GM21515 (cell line): ENCODE data around the gene PCSK5.
"Not testable (repeated sequence)": the region's sequence is repeated elsewhere in the genome, so short reads cannot be mapped to it uniquely, and the experiment has no call there.

Experiments used
- ATAC-seq: cut with Tn5 transposase; IDR thresholded peaks from one replicate; pipeline ENCODE4 v1.9.1; 2021; ENCODE audit not compliant: unreplicated experiment

PCSK5 gene

DNA sequence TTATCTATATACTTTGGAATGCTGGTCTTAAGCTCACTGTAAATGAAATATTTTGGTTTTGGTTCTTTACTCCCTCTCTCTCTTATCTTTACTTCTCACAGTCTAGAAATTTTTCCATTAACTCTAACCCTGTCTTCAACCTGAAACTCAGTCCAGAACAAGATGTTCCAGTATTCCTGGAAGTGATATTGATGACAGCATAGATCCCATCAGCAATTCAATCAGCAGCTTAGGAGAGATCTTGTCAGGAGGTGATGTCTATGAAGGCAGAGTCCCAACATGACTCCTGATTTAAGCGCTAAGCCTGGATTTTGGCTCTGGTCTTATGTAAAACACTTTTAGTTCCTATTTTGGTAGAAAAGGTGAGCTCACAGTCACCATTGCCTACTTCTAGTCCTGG lies 451.1 kb downstream of the PCSK5 start:
- ATAC-seq = no peak

DNA sequence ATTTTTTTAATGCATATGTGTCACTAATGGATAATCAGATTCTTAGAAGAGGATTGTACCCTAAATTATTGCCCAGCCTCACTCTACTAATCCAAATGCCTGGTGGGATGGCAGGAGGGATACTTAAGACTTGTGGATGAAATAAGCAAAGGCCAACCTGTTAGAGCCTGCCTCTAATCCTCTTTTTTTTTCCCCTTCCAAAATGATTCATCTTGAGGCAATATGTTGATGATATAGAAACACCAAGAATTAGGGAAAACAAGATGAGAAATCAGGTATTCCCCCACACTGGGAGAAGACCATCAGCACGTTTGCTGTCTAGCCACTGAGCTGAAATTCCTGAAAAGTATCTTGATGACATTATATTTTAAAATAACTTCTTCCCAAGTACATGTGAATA lies 451.7 kb downstream of the PCSK5 start:
- no peak for ATAC-seq

DNA sequence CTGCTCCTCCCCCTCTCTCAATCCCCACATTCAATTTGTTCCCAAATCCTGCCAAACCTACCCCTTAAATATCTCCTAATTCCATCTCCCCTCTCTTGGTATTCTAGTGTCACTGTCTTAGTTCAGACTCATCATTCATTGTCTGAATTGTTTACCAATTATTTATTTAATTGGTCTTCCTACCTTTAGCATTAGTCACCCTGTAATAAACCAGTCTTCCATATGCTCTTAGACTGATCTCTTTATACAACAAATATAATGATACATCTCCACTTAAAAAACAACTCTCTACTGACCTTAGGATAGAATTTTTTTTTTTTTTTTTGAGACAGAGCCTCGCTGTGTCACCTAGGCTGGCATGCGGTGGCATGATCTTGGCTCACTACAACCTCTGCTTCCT lies 452.4 kb downstream of the PCSK5 start:
- no peak for ATAC-seq

DNA sequence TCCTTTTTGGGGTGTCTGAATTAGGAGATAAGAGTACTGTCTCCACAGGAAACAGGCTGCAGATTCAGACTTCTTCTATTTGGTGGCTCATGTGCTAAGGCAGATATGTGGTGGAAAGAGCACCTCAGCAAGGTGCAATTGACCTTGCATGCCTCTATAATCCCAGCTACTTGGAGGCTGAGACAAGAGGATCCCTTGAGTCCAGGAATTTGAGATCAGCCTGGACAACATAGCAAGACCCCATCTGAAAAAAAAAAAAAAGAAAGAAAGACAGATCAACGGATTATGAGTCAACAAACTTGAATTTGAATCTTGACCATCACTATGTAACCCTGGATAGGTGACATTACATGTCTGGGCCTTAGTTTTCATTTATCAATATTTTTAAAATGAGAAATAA lies 459.4 kb downstream of the PCSK5 start:
- no peak for ATAC-seq

DNA sequence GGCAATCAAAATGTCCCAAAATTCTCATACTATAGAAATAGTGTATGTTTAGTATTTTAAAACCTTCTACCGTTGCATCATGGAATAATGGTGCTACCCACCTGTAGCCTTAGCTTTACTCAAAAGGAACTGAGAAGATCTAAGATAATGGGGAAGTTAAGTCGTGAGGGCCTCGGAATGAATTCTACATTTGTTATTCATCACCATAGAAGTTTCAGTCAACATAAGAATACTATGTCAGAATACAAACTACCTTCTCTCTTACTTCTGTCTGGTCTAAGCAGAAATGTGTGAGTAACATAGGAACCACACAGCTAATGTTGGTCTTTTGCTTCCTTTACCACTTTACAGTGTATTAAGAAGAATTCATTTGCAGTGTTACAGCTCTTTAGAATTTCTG lies 460.5 kb downstream of the PCSK5 start:
- no peak for ATAC-seq

DNA sequence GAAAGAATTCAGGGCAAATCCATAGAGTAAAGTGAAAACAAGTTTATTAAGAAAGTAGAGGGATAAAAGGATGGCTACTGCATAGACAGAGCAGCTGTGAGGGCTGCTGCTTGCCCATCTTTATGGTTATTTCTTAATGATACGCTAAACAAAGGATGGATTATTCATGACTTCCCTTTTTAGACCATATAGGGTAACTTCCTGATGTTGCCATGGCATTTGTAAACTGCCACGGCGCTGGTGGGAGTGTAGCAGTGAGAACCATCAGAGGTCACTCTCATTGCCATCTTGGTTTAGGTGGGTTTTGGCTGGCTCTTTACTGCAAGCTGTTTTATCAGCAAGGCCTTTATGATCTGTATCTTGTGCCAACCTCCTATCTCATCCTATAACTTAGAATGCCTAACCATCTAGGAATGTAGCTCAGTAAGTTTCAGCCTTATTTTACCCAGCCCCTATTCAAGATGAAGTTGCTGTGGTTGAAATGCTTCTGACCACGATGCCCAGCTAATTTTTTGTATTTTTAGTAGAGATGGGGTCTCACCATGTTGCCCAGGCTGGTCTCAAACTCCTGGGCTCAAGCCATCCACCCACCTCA lies 461.6 kb downstream of the PCSK5 start:
- ATAC-seq = no peak

DNA sequence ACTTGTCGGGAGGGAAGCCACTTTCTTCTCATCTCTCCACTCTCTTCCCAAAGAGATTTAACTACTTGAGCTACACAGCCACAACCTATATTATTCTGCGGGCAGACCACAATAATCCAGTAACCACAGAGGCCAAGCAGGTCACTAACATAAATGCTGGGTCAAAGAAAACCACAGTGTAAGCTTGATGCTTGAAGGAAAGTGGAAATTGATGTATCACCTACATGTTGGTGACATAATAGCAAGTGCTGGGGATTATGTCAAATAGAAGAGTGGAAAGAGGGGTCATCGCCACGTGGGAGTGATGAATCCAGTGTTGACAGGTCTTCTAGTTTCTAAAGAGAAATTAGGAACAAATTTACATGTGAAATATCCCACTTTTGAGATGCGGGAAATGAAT lies 462.8 kb downstream of the PCSK5 start:
- ATAC-seq = no peak

DNA sequence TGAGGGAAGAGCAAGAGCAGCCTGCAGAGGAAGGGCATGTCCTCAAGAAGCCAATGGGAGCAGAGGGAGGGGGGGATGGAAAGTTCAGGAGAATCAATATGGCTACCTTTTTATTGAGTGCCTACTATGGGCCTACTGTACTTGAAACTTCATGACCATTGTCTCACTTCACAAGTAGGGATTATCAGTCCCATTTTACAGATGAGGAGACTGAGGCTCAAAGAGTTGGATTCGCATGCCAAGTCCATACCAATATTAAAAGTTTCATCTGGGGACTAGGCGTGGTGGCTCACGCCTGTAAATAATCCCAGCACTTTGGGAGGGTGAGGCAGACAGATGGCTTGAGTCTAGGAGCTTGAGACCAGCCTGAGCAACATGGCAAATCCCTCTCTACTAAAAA lies 463.7 kb downstream of the PCSK5 start:
- no peak for ATAC-seq

DNA sequence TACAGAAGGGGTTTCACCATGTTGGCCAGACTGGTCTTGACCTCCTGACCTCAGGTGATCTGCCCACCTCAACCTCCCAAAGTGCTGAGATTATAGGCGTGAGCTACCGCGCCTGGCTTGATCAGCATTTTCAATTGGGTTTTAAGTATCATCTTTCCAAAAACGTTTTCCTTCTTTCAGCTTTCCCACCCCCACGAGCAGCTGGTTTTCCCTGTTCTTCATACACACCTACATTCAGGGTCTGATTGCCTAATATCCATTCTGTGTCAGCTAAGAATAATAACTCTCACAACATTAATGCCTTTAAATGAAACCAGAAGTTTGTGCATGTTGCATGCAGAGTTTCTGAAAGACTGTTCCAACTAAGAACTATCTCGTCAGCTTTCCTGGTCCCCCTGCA lies 465.4 kb downstream of the PCSK5 start:
- ATAC-seq = no peak

DNA sequence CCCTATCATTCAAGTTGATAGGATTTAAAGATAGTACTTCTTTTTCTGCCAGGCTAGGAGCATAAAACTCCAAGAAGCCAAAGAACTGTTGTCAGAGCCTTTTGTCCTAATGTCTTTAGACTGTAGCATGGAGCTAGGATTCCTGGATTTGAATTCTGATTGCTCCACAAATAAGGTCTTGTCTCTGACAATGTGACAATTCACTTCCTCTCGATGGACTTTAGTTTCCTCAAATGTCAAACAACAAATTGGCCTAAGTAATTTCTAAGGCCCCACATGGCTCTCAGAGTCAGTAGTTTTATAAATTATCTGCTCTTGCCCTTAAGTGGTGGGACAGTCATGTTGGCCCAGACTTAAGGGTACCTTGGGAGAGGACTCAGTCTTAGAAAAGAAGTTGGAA lies 467.1 kb downstream of the PCSK5 start:
- ATAC-seq = no peak

DNA sequence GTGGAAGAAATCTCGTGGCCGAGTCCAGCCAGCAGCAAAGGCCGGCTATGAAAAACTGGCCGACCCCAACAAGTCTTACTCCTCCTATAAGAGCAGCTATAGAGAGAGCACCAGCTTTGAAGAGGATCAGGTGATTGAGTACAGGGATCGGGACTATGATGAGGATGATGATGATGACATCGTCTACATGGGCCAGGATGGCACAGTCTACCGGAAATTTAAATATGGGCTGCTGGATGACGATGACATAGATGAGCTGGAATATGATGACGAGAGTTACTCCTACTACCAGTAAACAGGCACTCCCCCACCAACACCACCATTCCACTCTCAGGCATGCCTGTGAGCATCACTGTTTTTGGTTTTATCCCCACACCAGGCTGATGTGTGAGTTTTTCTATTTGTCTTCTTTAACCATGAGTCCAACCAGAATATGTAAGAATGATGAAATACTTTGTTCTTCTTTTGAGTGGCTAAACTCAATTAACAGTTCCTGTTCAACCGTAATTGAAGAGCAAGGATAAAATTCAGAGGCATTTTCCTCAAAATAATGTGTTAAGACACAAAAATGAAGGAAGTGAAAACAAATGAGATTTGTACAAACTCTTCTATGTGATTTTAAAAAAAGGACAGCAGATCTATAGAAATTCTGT lies 468.3 kb downstream of the PCSK5 start:
- ATAC-seq = no peak

DNA sequence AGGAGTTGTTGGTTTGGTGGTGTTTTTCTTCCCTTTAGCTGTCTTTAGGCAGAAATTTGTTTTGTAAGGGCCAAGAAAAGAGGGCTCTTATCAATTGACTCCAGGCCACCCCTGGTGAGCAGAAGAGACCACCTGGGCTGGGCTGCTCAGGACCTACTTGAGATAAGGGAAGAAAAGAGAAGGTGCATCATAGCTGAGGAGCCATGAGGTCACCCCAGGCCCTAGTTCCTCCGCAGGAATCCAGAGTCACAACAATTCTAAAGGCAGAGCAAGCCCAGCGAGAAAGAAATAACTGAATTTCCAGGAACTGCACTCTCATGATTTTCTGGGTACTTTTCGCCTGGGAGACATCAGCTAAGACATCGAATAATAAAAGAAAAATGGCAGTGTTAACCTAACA lies 468.9 kb downstream of the PCSK5 start:
- no peak for ATAC-seq

DNA sequence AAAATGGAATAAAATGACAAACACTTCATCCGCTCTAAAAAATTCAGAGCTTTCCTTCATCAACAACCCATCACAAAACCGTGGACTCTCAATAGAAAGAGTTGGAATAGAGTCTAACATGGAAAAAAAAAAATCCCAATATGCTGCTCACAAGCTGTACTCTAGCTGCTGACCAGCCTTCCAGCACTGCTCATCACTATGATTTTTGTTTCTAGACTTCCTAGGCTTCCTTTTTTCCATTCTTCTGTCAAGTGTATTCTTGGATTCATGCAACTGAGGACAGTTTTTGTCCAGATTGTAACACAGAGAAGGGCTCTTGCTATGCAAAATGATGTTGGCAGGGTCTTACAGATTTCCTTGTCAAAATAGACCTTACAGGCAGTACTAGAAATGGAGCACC lies 469.3 kb downstream of the PCSK5 start:
- ATAC-seq = no peak

DNA sequence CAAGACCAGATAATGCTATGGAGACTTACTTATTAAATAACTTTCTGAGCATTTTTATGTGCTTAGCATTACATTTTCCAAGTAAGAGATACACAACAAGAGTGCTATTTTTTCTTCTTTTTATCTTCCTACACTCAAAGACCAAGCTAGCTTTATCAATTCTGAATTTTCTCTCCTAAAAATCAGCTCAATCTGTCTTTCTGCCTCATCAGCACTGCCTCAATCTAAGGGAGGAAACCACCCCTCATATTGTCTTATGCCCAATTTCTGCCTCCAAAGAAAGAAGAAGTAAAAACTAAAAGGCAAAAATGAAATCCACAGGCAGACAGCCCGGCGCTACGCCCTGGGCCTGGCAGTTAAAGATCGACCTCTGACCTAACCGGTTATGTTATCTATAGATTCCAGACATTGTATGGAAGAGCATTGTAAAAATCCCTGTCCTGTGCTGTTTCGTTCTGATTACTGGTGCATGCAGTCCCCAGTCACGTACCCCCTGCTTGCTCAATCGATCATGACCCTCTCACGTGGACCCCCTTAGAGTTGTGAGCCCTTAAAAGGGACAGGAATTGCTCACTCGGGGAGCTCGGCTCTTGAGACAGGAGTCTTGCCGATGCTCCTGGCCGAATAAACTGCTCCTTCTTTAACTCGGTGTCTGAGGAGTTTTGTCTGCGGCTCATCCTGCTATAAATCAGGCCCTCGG lies 472.0 kb downstream of the PCSK5 start:
- ATAC-seq = not testable (repeated sequence)

DNA sequence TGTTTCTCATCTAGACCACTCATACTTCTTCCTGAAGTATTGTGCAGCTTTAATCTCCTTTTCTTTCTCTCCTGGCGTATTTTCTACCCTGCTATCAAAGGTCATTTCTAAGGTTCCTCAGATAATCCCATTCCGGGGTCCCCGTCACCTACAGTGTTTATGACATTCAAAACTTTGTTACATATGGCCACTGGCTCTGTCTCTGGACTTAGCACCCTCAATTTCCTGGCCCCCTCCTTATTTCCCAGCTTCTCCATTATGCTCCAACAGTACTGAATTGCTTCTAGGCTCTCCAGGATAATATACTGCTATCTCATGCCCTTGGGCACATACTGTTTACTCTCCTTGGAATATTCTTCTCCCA lies 472.5 kb downstream of the PCSK5 start:
- ATAC-seq = no peak

DNA sequence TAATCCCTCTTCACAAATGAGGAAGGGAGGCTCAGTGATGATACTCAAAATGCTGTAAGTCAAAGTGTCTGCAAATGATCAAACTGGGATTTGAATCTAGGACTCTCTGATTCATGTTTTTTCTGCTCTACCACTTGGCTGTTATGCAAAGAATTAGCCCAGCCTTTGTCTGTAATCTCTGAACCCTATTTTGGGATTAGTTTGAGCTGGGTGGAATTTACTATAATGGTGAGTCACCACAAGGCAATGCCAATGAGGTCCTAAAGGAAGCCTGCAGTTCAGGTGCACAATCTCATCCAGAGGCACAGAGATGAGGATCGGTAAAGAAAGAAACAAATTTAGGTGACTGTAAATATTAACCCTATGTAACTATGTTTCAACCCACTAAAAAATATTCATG lies 474.6 kb downstream of the PCSK5 start:
- ATAC-seq = no peak

DNA sequence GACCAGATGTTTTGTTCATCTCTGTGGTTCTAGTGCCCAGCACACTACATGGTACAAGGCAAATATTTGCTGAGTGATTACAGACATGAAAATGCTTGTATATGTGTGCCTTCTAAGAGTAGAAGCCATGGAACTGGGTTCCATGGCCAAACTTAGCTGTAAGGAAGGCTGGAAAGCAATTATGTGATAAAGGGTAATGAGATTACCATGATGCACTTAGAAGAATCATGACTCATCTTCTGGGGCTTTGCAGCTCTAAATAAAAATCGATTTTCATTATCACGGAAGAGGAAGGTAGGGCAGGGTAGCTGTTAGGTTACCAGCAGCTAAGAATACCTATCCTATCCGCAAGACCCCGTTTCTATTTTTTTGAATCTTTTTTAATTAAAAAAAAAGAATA lies 475.8 kb downstream of the PCSK5 start:
- no peak for ATAC-seq

DNA sequence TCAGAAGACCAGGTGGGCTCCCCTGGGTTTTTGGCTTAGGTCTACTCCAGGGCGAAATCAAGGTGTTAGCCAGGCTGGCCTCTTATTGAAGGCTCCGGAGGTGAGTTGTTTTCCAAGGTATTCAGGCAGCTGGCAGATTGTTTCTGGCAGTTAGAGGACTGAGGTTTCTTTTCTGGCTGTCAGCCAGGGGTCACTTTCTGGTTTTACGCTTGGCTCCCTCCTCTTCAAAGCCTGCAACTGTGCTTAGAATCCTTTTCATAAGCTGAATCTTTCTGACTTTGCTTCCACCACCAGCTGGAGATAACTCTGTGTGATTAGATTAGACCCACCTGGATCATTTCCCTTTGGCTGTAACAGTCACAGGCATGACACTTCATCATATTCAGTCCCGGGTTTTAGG lies 479.1 kb downstream of the PCSK5 start:
- no peak for ATAC-seq

DNA sequence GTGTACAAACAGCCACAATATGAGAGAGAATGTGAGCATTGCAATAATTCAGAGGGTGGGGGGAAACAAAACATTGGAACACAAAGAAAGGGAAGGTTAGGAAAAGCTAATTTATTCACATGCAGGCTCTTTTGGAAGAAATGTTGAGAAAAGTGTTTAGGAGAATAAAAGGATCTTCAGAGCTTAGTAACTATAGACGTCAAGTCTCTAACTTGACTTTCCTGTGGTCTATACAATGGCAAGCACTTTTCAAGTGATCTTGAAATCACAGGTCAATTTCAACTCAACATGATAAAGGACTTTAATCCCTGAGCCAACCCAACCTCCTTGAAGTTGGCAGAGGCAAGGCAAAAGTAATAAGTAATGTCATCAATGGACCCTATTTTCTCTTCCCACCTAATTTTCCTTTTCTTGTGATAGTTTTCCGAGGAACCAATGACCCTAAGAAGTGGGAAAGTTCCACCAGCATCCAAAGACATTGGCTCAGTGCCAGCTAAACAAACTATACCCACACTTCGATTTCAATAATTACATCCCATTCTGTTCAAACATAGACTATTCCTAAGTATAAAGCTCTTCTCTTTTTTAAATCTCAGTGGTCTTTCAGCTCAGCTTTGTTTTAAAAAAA lies 480.0 kb downstream of the PCSK5 start:
- ATAC-seq = no peak

DNA sequence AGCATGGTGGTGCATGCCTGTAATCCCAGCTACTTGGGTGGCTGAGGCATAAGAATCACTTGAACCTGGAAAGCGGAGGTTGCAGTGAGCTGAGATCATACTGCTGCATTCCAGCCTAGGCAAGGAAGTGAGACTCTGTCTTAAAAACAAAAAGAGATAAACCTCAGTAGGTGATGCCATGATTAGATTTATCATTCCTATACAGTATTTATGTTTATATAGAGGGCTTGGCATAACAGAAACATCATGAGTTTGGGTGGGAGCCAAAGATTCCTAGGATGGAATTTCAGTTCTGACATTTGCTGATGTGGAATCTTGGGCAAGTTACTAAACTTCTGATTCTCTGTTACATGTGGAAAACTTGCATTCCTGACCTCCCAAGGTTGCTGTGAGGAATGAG lies 481.4 kb downstream of the PCSK5 start:
- no peak for ATAC-seq

DNA sequence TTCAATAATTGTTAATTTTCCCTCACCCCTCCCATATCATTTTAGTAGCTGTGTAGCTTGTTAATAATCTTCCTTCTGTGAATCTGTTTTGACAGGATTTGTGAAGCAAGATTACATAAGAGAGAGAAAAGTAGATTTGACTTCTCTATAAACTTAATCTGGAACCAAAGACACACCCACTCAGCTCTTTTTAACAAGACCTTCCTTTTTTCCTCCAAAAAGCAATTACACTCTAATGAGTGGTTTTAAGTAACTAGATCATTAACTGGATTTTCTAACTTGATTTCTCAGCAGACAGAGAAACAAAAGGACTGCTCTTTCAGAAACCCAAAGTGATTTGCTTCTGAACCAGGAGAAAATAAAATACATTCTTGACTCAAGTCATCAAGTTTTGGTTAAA lies 481.9 kb downstream of the PCSK5 start:
- no peak for ATAC-seq

DNA sequence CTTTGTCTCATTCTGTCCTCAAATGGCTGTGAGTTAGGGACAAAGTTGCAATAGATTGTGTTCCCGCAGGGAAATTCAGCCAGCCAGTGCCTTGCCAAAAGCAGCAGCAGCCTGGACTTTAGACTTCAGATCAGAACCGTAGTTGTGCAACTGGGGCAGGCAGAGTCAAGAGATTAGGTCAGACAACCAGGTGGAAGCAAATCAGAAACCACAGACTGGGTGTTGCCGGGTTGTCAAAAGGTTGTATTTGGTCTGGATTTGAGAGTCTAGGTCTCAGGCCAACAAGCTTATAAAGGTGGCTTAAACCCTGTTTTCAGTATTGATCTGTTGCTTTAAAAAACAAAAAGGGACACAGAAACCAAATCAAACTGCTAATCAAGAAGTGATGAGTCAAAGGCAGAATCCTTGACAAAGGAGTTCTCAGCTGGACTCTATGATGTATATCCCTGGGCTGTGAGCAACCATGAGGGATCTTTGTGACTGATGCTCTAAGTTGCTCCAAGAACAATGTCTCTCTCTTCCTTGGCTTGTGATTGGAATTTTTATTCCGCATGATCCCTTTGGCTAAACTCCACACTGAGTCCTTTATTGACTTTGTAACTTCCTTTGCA lies 482.8 kb downstream of the PCSK5 start:
- ATAC-seq = no peak
